Hindlimb muscle (tissue), 1 donor: ENCODE results near the gene KLHDC10. TPM values are rescaled to one million over a fixed set of nuclear protein-coding genes. Genes with fewer than 3 reads are reported as not detected.
"Not testable (repeated sequence)": the region's sequence is repeated elsewhere in the genome, so short reads cannot be mapped to it uniquely, and the experiment has no call there.

ENCODE experiments used
- DNase-seq: peaks from one replicate; pipeline ENCODE4 v3.0.0-alpha.2; 2013
- polyA plus RNA-seq: library from polyadenylated mRNA; unstranded; fragments of 120-200 nt; gene quantifications from one replicate; pipeline ENCODE4 v1.2.1, GENCODE V29; 2013; ENCODE audit not compliant: insufficient read length

The KLHDC10 gene
- polyA plus RNA-seq, 1 donor, result 43.9 TPM

- no peak for DNase-seq
These were observed 53.2 kb downstream of the KLHDC10 start for GRCh38 chr7:130123501-130123900.

- DNase-seq, result no peak
These were observed 54.4 kb downstream of the KLHDC10 start for GRCh38 chr7:130124711-130125110.

- DNase-seq, result not testable (repeated sequence)
These were observed 56.5 kb downstream of the KLHDC10 start for GRCh38 chr7:130126840-130127239.

GRCh38 chr7:130127404-130127803 lies 57.1 kb downstream of the KLHDC10 start:
- no peak for DNase-seq

GRCh38 chr7:130127821-130128317 lies 57.5 kb downstream of the KLHDC10 start:
- DNase-seq, result peak; percentile 66

- no peak for DNase-seq
These were observed 58.7 kb downstream of the KLHDC10 start for GRCh38 chr7:130129011-130129411.

- DNase-seq, result no peak
These were observed 61.0 kb downstream of the KLHDC10 start for GRCh38 chr7:130131191-130131834.

- DNase-seq, result no peak
These were observed 61.9 kb downstream of the KLHDC10 start for GRCh38 chr7:130131964-130132875.

- no peak for DNase-seq
These were observed 62.9 kb downstream of the KLHDC10 start for GRCh38 chr7:130133029-130133782.

- DNase-seq, result no peak
These were observed 63.8 kb downstream of the KLHDC10 start for GRCh38 chr7:130134106-130134636.

- DNase-seq, result no peak
These were observed 64.4 kb downstream of the KLHDC10 start for GRCh38 chr7:130134726-130135125.

GRCh38 chr7:130135208-130136205 lies 65.2 kb downstream of the KLHDC10 start:
- no peak for DNase-seq

GRCh38 chr7:130136579-130137167 lies 66.3 kb downstream of the KLHDC10 start:
- DNase-seq, result no peak

GRCh38 chr7:130137207-130137606 lies 66.9 kb downstream of the KLHDC10 start:
- DNase-seq, result no peak

GRCh38 chr7:130139193-130139960 lies 69.0 kb downstream of the KLHDC10 start:
- no peak for DNase-seq

GRCh38 chr7:130140551-130141160 lies 70.3 kb downstream of the KLHDC10 start:
- DNase-seq, result no peak

GRCh38 chr7:130141161-130141883 lies 71.0 kb downstream of the KLHDC10 start:
- DNase-seq, result peak; percentile 92

- DNase-seq, result no peak
These were observed 71.7 kb downstream of the KLHDC10 start for GRCh38 chr7:130141884-130142653.
